Esophagus squamous epithelium (tissue), 4 donors: Measurements from ENCODE around the gene KDF1.

Source experiments
- CTCF ChIP-seq, 6 experiments: fragments of 450-650 bp in 4 of 6; fragments of 200-600 bp in 2 of 6; sonication (generic) in 2 of 6; IDR thresholded peaks; one replicate each; pipeline ENCODE4 v1.5.1; 2016 to 2019; ENCODE audit warnings: antibody characterized with exemption in 6 of 6, mild to moderate bottlenecking in 4 of 6, moderate library complexity in 4 of 6
- POLR2A ChIP-seq, 4 donors: fragments of 450-650 bp; IDR thresholded peaks; one replicate each; pipeline ENCODE4 v1.6.1; 2017; ENCODE audit warnings: antibody characterized with exemption in 4 of 4, mild to moderate bottlenecking in 4 of 4, moderate library complexity in 3 of 4

- TF ChIP-seq CTCF (IDR thresholded peaks at IDR 0.05) (no peak), POLR2A (IDR thresholded peaks at IDR 0.05) (no peak)
Measured at GRCh38 chr1:26972821-26973220, 12.6 kb upstream of the KDF1 start.
